Measurements from ENCODE around the gene BCAT1. TPM values are rescaled to one million over a fixed set of nuclear protein-coding genes. Genes with fewer than 3 reads are reported as not detected.

The BCAT1 gene
- total and polyA plus RNA-seq, 2 of the 8 experiments (the other 6 are each of a cell fraction or from before 2014, with no cell fraction given), result 19.7 to 263 TPM

- Histone ChIP-seq H3K56ac (replicated peaks; ENCODE audit: insufficient read length, low read depth, low read length) (no peak overlapping the region), H3K9ac (replicated peaks in 1 of 4; ENCODE audit: extremely low read depth in 1 of 4, low read depth in 3 of 4, low read length in 3 of 4) (no peak overlapping the region), H3K9me3 (ENCODE audit: insufficient read depth in 2 of 2, low read depth in 1 of 2, low read length in 1 of 2) (peaks cover 4 to 10% of the 10 kb centered on the region in 2 experiments), H3K23ac (ENCODE audit: insufficient read length) (no peak overlapping the region), H3K4ac (replicated peaks; ENCODE audit: insufficient read length, low read depth, low read length) (no peak overlapping the region), H3K4me1 (replicated peaks in 1 of 4; ENCODE audit: control insufficient read depth in 3 of 4, insufficient read depth in 4 of 4, low read length in 3 of 4) (peaks cover 0 to 8% (median under 1%) of the 10 kb centered on the region in 4 experiments; a peak in 2 of 7 replicates), H2BK20ac (ENCODE audit: low read length) (no peak overlapping the region), H3K79me2 (ENCODE audit: control insufficient read depth in 1 of 2, insufficient read depth in 2 of 2, low read length in 2 of 2) (peaks cover 0 to 12% of the 10 kb centered on the region in 2 experiments; a peak in 2 of 4 replicates), H3K27me3 (replicated peaks in 1 of 4; ENCODE audit: control insufficient read depth in 3 of 4, extremely low read depth in 1 of 4, insufficient read depth in 3 of 4, low read length in 3 of 4) (no peaks in the 10 kb centered on the region), H3K4me3 (ENCODE audit: extremely low read depth in 1 of 4, insufficient read depth in 2 of 4, low read depth in 3 of 4, low read length in 4 of 4) (no peak overlapping the region), H3K79me1 (ENCODE audit: low read depth, low read length) (no peaks in the 10 kb centered on the region), H3K36me3 (ENCODE audit: control insufficient read depth in 2 of 4, insufficient read depth in 4 of 4, low read length in 3 of 4) (peaks cover 7 to 63% (median 35%) of the 10 kb centered on the region in 4 experiments; a peak in 7 of 8 replicates), H4K5ac (ENCODE audit: insufficient read length, low read depth, low read length) (no peak overlapping the region), H3K23me2 (ENCODE audit: low read depth, low read length) (no peaks in the 10 kb centered on the region), H2AK5ac (ENCODE audit: low read depth, low read length) (no peak overlapping the region), H4K8ac (ENCODE audit: extremely low read depth, insufficient read depth, low read length) (no peak overlapping the region), H4K91ac (replicated peaks; ENCODE audit: insufficient read length, low read length) (no peak overlapping the region), H2BK5ac (ENCODE audit: low read depth, low read length) (no peak overlapping the region), H2AFZ (ENCODE audit: low read length) (no peak overlapping the region), H4K20me1 (replicated peaks in 1 of 2; ENCODE audit: control insufficient read depth in 1 of 2, insufficient read depth in 2 of 2, low read length in 2 of 2) (no peaks in the 10 kb centered on the region), H3K18ac (ENCODE audit: extremely low read depth, low read length) (no peak overlapping the region), H3K27ac (ENCODE audit: low read depth, low read length) (no peak overlapping the region), H2BK120ac (replicated peaks; ENCODE audit: low read depth, low read length) (no peak overlapping the region), H3K14ac (ENCODE audit: insufficient read length) (no peak overlapping the region), H3K4me2 (ENCODE audit: insufficient read depth in 1 of 2, low read depth in 2 of 2, low read length in 2 of 2) (no peak overlapping the region), H2BK12ac (ENCODE audit: low read depth, low read length) (no peak overlapping the region), H2BK15ac (ENCODE audit: low read length) (no peak overlapping the region)
- ChIA-PET POLR2A (ENCODE audit: partially characterized antibody) (no interaction called here), CTCF (ENCODE audit: partially characterized antibody) (no interaction called here)
- no peak for FAIRE-seq
- DNase-seq (ENCODE audit: low read depth in 1 of 2, low spot score in 2 of 2), result no peak
- TF ChIP-seq SIRT6 (IDR thresholded peaks at IDR 0.05; ENCODE audit: low read length), result no peak
- TF ChIP-seq BCL11A (IDR thresholded peaks at IDR 0.05; ENCODE audit: low read depth in 2 of 2, low read length in 2 of 2), result no peak
- no peak for TF ChIP-seq KDM1A (IDR thresholded peaks at IDR 0.05; ENCODE audit: borderline replicate concordance, low read length)
- TF ChIP-seq RAD21 (IDR thresholded peaks at IDR 0.05 in 1 of 2, conservative IDR thresholded peaks at IDR 0.05 in 1 of 2; ENCODE audit: low read depth in 2 of 2, low read length in 2 of 2), result no peak
- TF ChIP-seq TEAD4 (IDR thresholded peaks at IDR 0.05; ENCODE audit: low read depth, low read length), result no peak
- no peak for TF ChIP-seq CBX8 (IDR thresholded peaks at IDR 0.05; ENCODE audit: borderline replicate concordance, low read depth, low read length)
- no peak for TF ChIP-seq SIX5 (IDR thresholded peaks at IDR 0.05; ENCODE audit: low read depth, low read length)
- no peak for TF ChIP-seq MAFK (IDR thresholded peaks at IDR 0.05; ENCODE audit: low read depth, low read length)
- no peak for TF ChIP-seq RFX5 (IDR thresholded peaks at IDR 0.05; ENCODE audit: borderline replicate concordance, low read depth, low read length)
- TF ChIP-seq SRF (IDR thresholded peaks at IDR 0.05; ENCODE audit: low read depth, low read length), result no peak
- no peak for TF ChIP-seq PHF8 (conservative IDR thresholded peaks at IDR 0.05; ENCODE audit: low read depth, low read length)
- no peak for TF ChIP-seq ZNF274 (IDR thresholded peaks at IDR 0.05; ENCODE audit: borderline replicate concordance, extremely low read depth, low read length)
- no peak for TF ChIP-seq RBBP5 (IDR thresholded peaks at IDR 0.05; ENCODE audit: borderline replicate concordance, low read depth, low read length)
- TF ChIP-seq EZH2 (IDR thresholded peaks at IDR 0.05; ENCODE audit: low read depth, low read length, severe bottlenecking), result no peak
- TF ChIP-seq POLR2AphosphoS5 (IDR thresholded peaks at IDR 0.05; ENCODE audit: low read depth, low read length), result no peak
- no peak for TF ChIP-seq TCF12 (IDR thresholded peaks at IDR 0.05; ENCODE audit: low read depth, low read length)
Observed at GRCh38 chr12:24864796-24865125, 84.1 kb downstream of the BCAT1 start.

Measured in H1 (cell line).